Loucy (cell line): ENCODE results near the gene OR2V1.
"Not testable (repeated sequence)": the region's sequence is repeated elsewhere in the genome, so short reads cannot be mapped to it uniquely, and the experiment has no call there.

Source experiments
- H2AFZ ChIP-seq: fragments of 200-600 bp; sonication (generic); 2 replicates; pipeline ENCODE4 v1.6.0; 2016; ENCODE audit warnings: antibody characterized with exemption, mild to moderate bottlenecking, low read length, moderate library complexity
- H3F3A ChIP-seq: fragments of 200-600 bp; 2 replicates; pipeline ENCODE4 v1.6.0; 2016; ENCODE audit warnings: antibody characterized with exemption, low read depth, mild to moderate bottlenecking
- H3K27me3 ChIP-seq: fragments of 200-600 bp; sonication (generic); 2 replicates; pipeline ENCODE4 v1.6.1; 2014; ENCODE audit warnings: low read length, mild to moderate bottlenecking; ENCODE audit not compliant: insufficient read depth, poor library complexity, severe bottlenecking
- H3K36me3 ChIP-seq: fragments of 200-600 bp; sonication (generic); 2 replicates; pipeline ENCODE4 v1.6.1; 2016; ENCODE audit warnings: low read length; ENCODE audit not compliant: insufficient read depth
- H3K4me1 ChIP-seq: fragments of 200-600 bp; sonication (generic); 2 replicates; pipeline ENCODE4 v1.5.1; 2014; ENCODE audit warnings: low read length, mild to moderate bottlenecking; ENCODE audit not compliant: insufficient read depth, poor library complexity, severe bottlenecking
- H3K4me2 ChIP-seq: fragments of 200-600 bp; sonication (generic); 2 replicates; pipeline ENCODE4 v1.6.0; 2014; ENCODE audit warnings: antibody characterized with exemption, low read length, low read depth, mild to moderate bottlenecking; ENCODE audit not compliant: poor library complexity, severe bottlenecking
- H3K4me3 ChIP-seq: fragments of 200-600 bp; sonication (generic); 2 replicates; pipeline ENCODE4 v1.5.1; 2014; ENCODE audit warnings: low read length, mild to moderate bottlenecking, mixed read lengths; ENCODE audit not compliant: poor library complexity, severe bottlenecking
- H3K79me2 ChIP-seq: fragments of 200-600 bp; sonication (generic); 2 replicates; pipeline ENCODE4 v1.6.1; 2014; ENCODE audit warnings: low read length; ENCODE audit not compliant: insufficient read depth
- H3K9ac ChIP-seq: fragments of 200-600 bp; sonication (generic); 2 replicates; pipeline ENCODE4 v1.6.0; 2014; ENCODE audit warnings: mild to moderate bottlenecking, low read depth, low read length, moderate library complexity; ENCODE audit not compliant: poor library complexity, severe bottlenecking
- H3K9me2 ChIP-seq: fragments of 200-600 bp; sonication (generic); replicated peaks from 2 replicates; pipeline ENCODE4 v1.6.1; 2016; ENCODE audit warnings: low read depth, low read length, mixed read lengths
- H3K9me3 ChIP-seq: fragments of 200-600 bp; sonication (generic); 2 replicates; pipeline ENCODE4 v1.6.1; 2014; ENCODE audit warnings: mild to moderate bottlenecking, antibody characterized with exemption, low read length, low read depth; ENCODE audit not compliant: insufficient read depth
- H4K20me1 ChIP-seq: fragments of 200-600 bp; sonication (generic); 2 replicates; pipeline ENCODE4 v1.6.0; 2014; ENCODE audit warnings: antibody characterized with exemption, low read length, mild to moderate bottlenecking; ENCODE audit not compliant: insufficient read depth, poor library complexity, severe bottlenecking
- EZH2phosphoT487 ChIP-seq: fragments of 200-600 bp; IDR thresholded peaks from 2 replicates; pipeline ENCODE4 v1.6.1; 2018; ENCODE audit warnings: antibody characterized with exemption, mild to moderate bottlenecking, moderate library complexity, borderline replicate concordance
- TF ChIP-seq, protein P1 (sequence below): fragments of 200-600 bp; sonication (generic); conservative IDR thresholded peaks from 2 replicates; pipeline ENCODE4 v1.5.1; 2014; ENCODE audit warnings: mild to moderate bottlenecking, antibody characterized with exemption, low read length

The OR2V1 gene

DNA sequence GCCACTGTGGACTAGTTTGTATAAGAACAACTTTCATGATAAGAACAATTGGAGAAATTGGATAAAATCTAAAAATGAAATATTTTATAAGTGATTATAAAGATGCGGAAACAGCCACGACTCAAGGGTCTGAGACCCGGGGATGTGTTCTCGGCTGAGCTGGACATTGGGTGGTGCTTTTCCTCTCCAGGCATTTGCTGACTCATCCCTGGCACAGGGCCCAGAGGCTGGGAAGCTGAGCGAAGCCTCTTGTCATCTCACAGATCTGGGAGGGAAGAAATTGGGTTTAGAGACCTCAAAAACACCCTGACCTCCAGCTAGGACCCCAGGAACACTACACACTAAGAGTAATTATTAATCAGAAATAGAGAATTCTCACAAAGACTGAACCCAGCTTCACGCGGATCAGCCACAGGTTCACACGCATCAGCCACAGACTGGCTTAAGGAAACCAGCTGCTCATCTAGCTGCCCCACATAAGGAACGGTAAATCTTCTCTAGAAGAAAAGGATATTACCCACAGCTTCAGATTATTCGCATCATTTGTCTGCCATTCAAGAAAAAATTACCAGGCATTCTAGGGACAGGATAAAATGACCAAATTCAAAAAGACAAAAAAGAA is 2.8 kb upstream of the OR2V1 start:
- Histone ChIP-seq H3K9me3 (no peaks in the 10 kb centered on the region), H2AFZ (no peak overlapping the region), H3K4me2 (no peak overlapping the region), H3K4me3 (no peak overlapping the region), H3F3A (no peaks in the 10 kb centered on the region), H3K27me3 (no peaks in the 10 kb centered on the region), H3K9ac (no peak overlapping the region), H4K20me1 (no peaks in the 10 kb centered on the region), H3K79me2 (no peaks in the 10 kb centered on the region), H3K36me3 (no peaks in the 10 kb centered on the region), H3K9me2 (no peaks in the 10 kb centered on the region), H3K4me1 (peaks cover 4% of the 10 kb centered on the region)
- no peak for TF ChIP-seq EZH2phosphoT487
- TF ChIP-seq, protein P1, sequence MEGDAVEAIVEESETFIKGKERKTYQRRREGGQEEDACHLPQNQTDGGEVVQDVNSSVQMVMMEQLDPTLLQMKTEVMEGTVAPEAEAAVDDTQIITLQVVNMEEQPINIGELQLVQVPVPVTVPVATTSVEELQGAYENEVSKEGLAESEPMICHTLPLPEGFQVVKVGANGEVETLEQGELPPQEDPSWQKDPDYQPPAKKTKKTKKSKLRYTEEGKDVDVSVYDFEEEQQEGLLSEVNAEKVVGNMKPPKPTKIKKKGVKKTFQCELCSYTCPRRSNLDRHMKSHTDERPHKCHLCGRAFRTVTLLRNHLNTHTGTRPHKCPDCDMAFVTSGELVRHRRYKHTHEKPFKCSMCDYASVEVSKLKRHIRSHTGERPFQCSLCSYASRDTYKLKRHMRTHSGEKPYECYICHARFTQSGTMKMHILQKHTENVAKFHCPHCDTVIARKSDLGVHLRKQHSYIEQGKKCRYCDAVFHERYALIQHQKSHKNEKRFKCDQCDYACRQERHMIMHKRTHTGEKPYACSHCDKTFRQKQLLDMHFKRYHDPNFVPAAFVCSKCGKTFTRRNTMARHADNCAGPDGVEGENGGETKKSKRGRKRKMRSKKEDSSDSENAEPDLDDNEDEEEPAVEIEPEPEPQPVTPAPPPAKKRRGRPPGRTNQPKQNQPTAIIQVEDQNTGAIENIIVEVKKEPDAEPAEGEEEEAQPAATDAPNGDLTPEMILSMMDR: no peak

- H3K9me2 ChIP-seq: no peaks in the 10 kb centered on the region
- TF ChIP-seq, protein P1: no peak
- no peak for TF ChIP-seq EZH2phosphoT487
- no peak overlapping the region for H3K9ac ChIP-seq
- no peaks in the 10 kb centered on the region for H4K20me1 ChIP-seq
- no peak overlapping the region for H3K4me2 ChIP-seq
- H3K9me3 ChIP-seq: no peaks in the 10 kb centered on the region
- H3K36me3 ChIP-seq: no peaks in the 10 kb centered on the region
- H3K4me1 ChIP-seq: peaks cover 4% of the 10 kb centered on the region
- H3K79me2 ChIP-seq: no peaks in the 10 kb centered on the region
- H3K27me3 ChIP-seq: no peaks in the 10 kb centered on the region
- H3K4me3 ChIP-seq: no peak overlapping the region
- H2AFZ ChIP-seq: no peak overlapping the region
- H3F3A ChIP-seq: no peaks in the 10 kb centered on the region
Observed at GRCh38 chr5:181133083-181133482, 2.1 kb upstream of the OR2V1 start.

DNA sequence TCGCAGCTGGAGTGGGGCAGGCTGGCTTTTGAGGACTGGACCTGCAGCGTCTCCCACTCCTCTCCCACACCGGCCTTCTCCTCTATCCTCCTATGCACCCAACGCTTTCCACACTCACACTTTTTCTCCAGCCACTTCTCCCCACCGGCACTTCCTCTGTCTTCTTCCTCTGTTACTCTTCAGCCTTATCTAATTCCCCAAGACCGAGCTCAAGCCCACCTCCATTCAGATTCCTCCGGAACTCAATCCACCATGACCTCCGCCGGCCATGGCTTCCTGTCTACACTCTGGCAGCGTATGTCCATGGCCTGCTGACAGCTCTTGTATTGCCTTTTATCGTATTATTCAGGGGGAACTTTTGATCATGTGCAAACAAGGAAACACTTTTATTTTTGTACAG is 545 bp upstream of the OR2V1 start:
- Histone ChIP-seq H3K9me3 (no peaks in the 10 kb centered on the region), H3K4me3 (no peak overlapping the region)

DNA sequence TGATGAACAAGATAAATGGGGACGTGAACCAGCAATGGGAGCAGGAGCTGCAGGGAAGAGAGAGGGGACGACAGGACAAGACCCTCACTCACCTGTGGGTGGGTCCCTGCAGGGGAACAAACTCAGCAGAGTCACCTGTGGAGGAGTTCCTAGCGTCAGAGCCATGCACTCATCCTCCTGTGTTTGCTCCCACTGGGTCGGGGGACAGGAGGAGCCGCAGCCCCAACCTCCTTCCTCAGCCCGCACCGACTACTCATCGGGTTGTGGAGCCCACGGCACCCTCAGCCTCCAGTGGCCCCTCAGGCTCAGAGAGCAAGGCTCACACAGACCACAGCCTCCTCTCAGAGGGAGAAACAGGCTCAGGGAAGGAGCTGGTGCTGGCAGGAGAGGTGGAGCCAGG is 888 bp downstream of the OR2V1 start:
- not testable (repeated sequence) for H3K36me3 ChIP-seq, H3K9me2 ChIP-seq, H3K27me3 ChIP-seq, H4K20me1 ChIP-seq, H3K9me3 ChIP-seq, H3K4me1 ChIP-seq, H3K79me2 ChIP-seq, H3K4me3 ChIP-seq, H3F3A ChIP-seq, H3K9ac ChIP-seq
- H2AFZ ChIP-seq: peak overlapping the region; percentile 75; the same call in 1 of the 2 replicates
- peak overlapping the region; percentile 67 for H3K4me2 ChIP-seq

More for the DNA sequence above, 545 bp upstream of the OR2V1 start:
- Histone ChIP-seq H3F3A (no peaks in the 10 kb centered on the region), H3K4me2 (no peak overlapping the region), H4K20me1 (no peaks in the 10 kb centered on the region), H3K79me2 (no peaks in the 10 kb centered on the region), H3K4me1 (peaks cover 4% of the 10 kb centered on the region), H3K9me2 (no peaks in the 10 kb centered on the region), H3K9ac (no peak overlapping the region), H3K27me3 (no peaks in the 10 kb centered on the region), H3K36me3 (no peaks in the 10 kb centered on the region), H2AFZ (no peak overlapping the region)
- TF ChIP-seq EZH2phosphoT487: no peak
- TF ChIP-seq, protein P1: no peak
